C4-2B (cell line): ENCODE data around the gene MGRN1.

Source experiments
- ZFX ChIP-seq: fragments of 450-650 bp; IDR thresholded peaks from 2 replicates; pipeline ENCODE4 v1.6.1; 2017
- TF ChIP-seq, protein P1 (sequence below): fragments of 450-650 bp; conservative IDR thresholded peaks from 2 replicates; pipeline ENCODE4 v1.5.1; 2017; ENCODE audit warnings: mild to moderate bottlenecking

DNA sequence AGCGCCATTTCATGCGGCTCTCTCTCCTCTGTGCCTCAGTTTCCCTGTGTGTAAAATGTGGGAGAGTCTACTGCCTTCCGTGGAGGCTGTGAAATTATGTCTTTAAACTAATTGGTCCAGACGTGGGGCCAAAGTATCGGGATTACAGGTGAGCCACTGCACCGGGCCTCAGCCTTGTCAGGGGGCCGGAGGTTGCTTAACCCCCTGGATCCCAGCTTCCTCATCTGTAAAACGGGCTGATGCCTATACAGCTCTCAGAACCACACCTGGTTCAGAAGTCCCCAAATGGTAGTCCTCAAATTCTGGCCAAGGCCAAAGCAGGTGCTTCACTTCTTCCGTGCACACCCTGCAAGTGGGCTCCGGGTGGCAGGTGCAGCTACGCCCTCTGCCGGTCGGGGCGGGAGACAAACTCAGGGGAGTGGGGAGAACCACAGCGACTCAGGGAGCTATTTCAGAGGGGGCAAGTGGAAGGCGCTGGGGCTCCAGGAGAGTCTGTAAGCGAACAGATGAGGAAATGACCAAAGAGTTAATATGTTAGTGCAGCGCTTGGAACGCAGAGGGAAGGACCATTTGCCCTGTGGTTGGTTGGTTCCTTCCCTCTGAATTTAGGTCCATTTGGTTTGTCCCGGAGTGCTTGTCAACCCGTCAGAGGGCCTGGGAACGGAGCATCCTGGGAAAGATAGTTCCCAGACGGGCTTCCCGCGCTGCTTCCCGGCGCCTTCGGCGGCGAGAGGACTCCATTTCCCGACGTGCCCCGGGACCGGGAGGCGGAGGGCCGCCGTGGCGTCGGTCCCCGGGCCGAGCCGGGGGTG is at the start of gene MGRN1:
- TF ChIP-seq, protein P1, sequence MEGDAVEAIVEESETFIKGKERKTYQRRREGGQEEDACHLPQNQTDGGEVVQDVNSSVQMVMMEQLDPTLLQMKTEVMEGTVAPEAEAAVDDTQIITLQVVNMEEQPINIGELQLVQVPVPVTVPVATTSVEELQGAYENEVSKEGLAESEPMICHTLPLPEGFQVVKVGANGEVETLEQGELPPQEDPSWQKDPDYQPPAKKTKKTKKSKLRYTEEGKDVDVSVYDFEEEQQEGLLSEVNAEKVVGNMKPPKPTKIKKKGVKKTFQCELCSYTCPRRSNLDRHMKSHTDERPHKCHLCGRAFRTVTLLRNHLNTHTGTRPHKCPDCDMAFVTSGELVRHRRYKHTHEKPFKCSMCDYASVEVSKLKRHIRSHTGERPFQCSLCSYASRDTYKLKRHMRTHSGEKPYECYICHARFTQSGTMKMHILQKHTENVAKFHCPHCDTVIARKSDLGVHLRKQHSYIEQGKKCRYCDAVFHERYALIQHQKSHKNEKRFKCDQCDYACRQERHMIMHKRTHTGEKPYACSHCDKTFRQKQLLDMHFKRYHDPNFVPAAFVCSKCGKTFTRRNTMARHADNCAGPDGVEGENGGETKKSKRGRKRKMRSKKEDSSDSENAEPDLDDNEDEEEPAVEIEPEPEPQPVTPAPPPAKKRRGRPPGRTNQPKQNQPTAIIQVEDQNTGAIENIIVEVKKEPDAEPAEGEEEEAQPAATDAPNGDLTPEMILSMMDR, result peak; percentile 99
- TF ChIP-seq ZFX, result no peak
